ENCODE measurements around the gene CDK5. TPM values are rescaled to one million over a fixed set of nuclear protein-coding genes. Genes with fewer than 3 reads are reported as not detected.

Gene CDK5
- polyA plus RNA-seq, 1 experiment = 23.8 TPM

DNA sequence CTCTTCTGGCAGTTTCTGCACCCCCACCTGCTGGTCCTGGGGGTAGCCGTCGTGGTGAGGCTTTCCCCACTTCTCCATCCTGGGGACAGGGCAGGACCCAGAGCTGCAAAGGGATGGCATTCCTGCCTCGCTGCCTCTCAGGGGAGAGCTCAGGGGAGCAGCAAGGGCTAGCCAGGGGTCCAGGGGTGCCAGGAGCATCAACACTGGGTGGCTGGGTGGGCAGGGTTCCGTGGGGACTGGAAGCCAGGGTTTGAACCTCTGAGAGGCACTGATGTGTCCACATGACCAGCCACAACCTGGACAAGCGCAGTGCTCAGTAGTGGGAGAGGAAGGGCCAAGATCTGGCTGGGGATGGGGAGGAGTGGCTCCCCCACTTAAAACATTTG is 23.8 kb downstream of the CDK5 start:
- no peak for DNase-seq (ENCODE audit: low read depth, low spot score)
- H3K27me3 ChIP-seq (ENCODE audit: control insufficient read depth, insufficient read depth, low read length) = no peaks in the 10 kb centered on the region
- H3K4me3 ChIP-seq (ENCODE audit: low read depth, low read length) = no peak overlapping the region
- H3K9me3 ChIP-seq (ENCODE audit: control insufficient read depth, insufficient read depth, low read length) = no peaks in the 10 kb centered on the region
- ChIA-PET CTCF (no interaction called here), POLR2A (no interaction called here)
- no peak for TF ChIP-seq CTCF (IDR thresholded peaks at IDR 0.05; ENCODE audit: low read depth, low read length)
- no peak overlapping the region for H3K27ac ChIP-seq (ENCODE audit: low read depth, low read length)

DNA sequence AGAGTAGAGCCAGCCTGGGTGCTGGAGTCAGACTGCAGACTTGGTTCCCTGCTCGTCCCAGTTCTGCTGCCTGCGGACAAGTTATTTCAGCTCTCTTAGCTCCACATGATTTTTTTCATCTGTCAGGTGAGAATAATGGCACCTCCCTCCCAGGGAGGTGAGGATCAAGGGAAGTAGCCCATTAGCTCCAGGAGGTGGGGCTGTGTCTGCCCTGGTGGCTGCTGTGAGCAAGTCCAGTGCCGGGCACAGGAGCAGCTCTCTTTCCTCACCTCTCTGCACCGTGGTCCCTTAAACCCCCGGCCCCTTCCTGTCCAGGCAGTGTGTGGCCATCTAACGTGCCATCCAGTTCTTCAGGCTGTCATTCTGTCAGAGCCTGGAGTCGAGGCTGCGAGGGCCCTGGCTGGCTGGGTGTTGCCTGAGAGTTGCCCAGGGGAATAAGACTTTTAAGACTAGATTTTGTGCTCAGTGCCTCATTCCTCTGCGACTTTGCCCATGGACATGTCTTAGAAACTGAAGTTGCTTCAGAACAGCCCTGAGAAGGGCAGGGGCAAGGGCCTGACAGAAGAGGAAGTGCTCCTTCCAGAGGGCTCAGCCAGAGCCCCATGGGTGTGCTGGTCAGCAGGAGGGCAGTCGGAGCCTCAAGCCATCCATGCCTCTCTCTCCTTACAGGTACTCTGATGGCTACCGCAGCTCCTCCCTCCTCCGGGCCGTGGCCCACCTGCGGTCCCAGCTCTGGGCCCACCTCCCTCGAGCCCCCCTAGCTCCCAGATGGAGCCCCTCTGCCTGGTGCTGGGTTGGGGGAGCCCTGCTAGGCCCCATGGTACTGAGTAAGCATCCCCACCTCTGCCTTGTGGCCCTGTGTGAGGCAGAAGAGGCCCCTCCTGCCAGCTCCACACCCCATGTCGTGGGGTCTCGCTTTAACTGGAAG is 24.5 kb downstream of the CDK5 start:
- H3K27ac ChIP-seq (ENCODE audit: low read depth, low read length) = no peak overlapping the region
- H3K4me3 ChIP-seq (ENCODE audit: low read depth, low read length) = no peak overlapping the region
- TF ChIP-seq CTCF (IDR thresholded peaks at IDR 0.05; ENCODE audit: low read depth, low read length) = no peak
- no peak for DNase-seq (ENCODE audit: low read depth, low spot score)
- ChIA-PET CTCF (interaction anchor here (0.6 to 1.7 kb wide), 2 partner anchors 15 to 30 kb away, joined by 4 to 6 read pairs; no protein-coding TSS in a partner anchor), POLR2A (no interaction called here)
- no peaks in the 10 kb centered on the region for H3K27me3 ChIP-seq (ENCODE audit: control insufficient read depth, insufficient read depth, low read length)
- no peaks in the 10 kb centered on the region for H3K9me3 ChIP-seq (ENCODE audit: control insufficient read depth, insufficient read depth, low read length)

- CTCF ChIA-PET = interaction anchor here (1.3 to 1.7 kb wide), 2 partner anchors 13 to 80 kb away, joined by 4 to 5 read pairs; no protein-coding TSS in a partner anchor
- no peak for TF ChIP-seq CTCF (IDR thresholded peaks at IDR 0.05; ENCODE audit: low read depth, low read length)
- no peaks in the 10 kb centered on the region for H3K9me3 ChIP-seq (ENCODE audit: control insufficient read depth, insufficient read depth, low read length)
- DNase-seq (ENCODE audit: low read depth, low spot score) = no peak
- no peak overlapping the region for H3K4me3 ChIP-seq (ENCODE audit: low read depth, low read length)
- H3K27ac ChIP-seq (ENCODE audit: low read depth, low read length) = no peak overlapping the region
- no peaks in the 10 kb centered on the region for H3K27me3 ChIP-seq (ENCODE audit: control insufficient read depth, insufficient read depth, low read length)
- POLR2A ChIA-PET = interaction anchor here (1.0 kb wide), 1 partner anchor 20 kb away, joined by 3 read pairs; no protein-coding TSS in a partner anchor
Measured at GRCh38 chr7:151031011-151031410, 26.7 kb downstream of the CDK5 start.

DNA sequence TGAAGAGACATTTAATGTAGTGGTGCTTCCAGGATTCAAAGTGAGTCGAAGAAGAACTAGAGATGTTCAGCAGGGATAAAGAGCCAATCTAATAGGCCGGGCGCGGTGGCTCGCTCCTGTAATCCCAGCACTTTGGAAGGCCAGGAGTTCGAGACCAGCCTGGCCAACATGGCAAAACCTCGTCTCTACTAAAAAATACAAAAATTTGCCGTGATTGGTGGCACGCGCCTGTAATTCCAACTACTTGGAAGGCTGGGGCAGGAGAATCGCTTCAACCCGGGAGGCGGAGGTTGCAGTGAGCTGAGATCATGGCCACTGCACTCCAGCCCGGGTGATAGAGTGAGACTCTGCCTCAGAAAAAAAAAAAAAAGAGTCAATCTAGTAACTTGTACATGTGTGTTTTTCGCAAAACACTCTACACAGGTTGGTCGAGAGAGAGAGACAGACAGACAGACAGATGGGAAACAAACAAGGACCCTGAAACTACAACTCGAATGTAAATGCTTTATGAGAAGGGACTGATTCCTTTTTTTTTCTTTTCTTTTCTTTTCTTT is 28.7 kb downstream of the CDK5 start:
- Histone ChIP-seq H3K4me3 (ENCODE audit: low read depth, low read length) (peak overlapping the region; percentile 90), H3K27me3 (ENCODE audit: control insufficient read depth, insufficient read depth, low read length) (no peaks in the 10 kb centered on the region), H3K9me3 (ENCODE audit: control insufficient read depth, insufficient read depth, low read length) (no peaks in the 10 kb centered on the region), H3K27ac (ENCODE audit: low read depth, low read length) (peak overlapping the region; percentile 39)
- ChIA-PET POLR2A (interaction anchor here (0.6 to 1.3 kb wide), 7 partner anchors 11 to 1128 kb away, joined by 3 to 8 read pairs (median 5); partner anchors contain the start of gene FASTK), CTCF (interaction anchor here (1.1 to 1.9 kb wide), 6 partner anchors 9 to 84 kb away, joined by 3 to 13 read pairs (median 6); no protein-coding TSS in a partner anchor)
- DNase-seq (ENCODE audit: low read depth, low spot score) = no peak
- no peak for TF ChIP-seq CTCF (IDR thresholded peaks at IDR 0.05; ENCODE audit: low read depth, low read length)

Data from AG04450 (cell line).